GM18907 (cell line): ENCODE results near the gene MAMDC2.

ENCODE experiments used
- ATAC-seq: cut with Tn5 transposase; IDR thresholded peaks from one replicate; pipeline ENCODE4 v1.9.1; 2021; ENCODE audit warnings: mild to moderate bottlenecking, moderate library complexity; ENCODE audit not compliant: unreplicated experiment

The MAMDC2 gene

DNA sequence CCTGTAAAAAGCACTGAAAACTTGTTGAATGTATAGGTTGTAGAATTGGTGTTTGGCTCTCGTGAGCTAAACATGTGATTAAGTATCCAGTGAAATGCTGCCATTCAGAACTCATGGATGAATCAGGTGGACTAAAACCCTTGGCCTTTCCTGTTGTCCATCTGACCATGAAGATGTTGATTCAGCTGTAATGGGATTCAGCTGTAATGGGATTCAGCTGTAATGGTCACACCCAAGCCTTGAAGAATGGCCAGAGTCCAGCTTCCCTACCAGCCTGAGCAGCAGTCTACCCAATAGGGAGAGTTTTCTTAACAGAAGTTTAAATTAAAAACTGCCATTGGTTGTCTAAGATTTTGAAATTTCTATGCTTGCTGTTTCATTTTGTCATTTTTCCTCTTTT lies 18.1 kb downstream of the MAMDC2 start:
- no peak for ATAC-seq

DNA sequence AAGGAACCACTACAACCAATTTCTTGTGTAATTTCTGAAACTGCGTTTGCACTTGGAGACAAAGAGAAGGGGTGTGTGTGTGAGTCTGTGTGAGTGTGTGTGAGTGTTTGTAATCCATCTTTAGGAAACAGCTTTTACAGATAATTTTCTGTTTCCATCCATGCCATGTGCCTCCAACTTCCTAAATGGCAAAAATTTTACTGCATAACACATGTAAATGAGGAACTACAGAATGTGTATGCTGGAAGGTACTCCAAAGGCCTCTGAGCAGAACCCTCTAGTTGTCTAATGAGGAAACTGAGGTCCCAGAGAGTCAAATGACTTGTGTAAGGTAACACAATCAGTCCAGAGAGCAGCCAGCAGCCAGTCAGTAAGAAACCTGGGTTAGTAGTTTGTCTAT lies 20.8 kb downstream of the MAMDC2 start:
- no peak for ATAC-seq

DNA sequence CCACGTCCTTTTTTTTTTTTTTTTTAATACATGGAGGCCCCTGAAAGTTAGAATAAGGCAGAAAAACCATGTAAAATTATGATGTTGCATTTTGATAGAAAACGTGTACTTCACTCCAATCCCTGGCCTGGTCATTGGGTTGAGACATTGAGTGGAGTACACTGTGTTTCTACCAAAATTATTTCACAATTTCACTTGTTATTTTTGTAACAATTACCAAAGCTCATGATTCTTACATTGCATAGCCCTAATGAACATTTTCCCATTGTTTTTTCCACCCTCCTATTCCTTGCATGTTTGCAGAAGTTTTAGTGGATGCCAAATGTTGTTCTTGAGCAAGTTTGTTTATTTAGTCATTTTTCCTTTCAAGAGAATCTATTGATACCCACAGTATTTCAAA lies 21.9 kb downstream of the MAMDC2 start:
- ATAC-seq: no peak

DNA sequence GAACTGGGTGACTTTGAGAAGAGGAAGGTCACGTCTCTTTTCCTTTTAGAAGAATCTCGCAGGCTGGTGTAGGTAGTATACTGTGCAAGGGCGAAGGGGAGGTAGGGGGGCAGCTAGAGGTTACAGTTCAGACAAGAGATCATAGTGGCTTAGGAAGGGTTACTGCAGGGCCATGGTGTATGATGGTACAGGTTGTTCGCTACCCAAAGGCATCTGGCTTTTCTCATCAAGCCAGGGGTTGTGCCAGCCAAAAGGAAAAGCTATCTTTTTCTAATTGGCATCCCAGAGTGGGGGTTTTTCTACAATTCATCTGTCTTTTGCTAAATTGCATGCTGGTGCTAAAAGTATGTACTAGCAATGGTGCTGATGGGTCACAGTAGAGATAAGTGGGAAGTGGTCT lies 22.8 kb downstream of the MAMDC2 start:
- ATAC-seq: no peak

DNA sequence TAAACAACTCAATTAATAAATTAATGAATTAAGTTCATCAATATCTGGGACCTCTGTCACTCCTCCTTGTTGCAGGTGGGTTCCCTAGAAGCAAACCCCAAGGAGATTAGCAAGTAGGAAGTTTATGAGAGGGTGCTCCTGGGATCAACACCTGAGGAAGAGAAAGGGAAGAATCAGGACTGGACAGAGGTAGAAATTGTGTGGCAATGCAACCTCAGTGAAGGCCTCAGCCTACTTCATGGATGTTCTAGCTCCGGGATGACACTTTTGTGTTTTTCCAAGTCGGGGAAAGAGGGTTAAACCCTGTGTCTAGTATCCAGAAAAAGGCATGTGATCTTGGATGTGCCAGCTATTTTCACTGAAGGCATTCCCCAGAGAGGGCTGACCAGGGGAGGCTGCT lies 23.2 kb downstream of the MAMDC2 start:
- no peak for ATAC-seq

DNA sequence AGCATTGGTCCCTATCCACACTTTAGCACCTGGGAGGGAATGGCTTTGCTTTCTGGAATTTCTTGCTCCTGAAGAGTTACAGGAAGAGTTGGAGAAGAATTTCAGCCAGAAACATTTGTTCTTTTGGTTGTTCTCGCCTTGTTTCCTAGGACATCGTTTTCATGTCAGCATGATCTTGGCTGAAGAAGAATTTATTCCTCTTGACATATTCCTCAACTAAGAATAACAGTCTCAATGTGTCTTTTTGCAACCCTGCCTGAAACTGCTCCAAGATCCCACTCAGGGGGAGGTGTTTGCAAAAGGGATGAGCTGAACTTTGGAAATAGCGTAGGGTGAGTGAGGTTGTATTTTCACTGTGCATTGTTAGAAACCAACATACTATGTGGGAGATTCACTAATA lies 26.1 kb downstream of the MAMDC2 start:
- ATAC-seq: no peak

DNA sequence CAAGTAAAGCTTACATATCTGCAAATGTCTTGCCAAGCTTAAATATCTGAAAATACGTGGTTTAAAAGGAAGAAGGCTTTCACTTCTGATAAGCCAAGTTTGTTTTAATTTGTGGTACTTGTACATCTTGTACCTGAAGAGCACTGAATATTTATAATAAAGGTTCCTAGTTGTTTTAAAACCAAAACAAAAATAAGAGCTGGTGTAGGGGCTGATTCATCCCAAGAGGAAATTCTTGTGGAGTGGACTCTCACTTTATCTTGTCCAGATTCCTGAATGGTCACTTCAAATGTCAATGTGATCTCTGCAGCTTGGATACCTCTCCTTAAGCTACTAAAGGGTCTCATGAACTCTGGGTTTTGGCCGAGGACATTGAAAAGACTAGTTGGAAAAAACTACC lies 29.5 kb downstream of the MAMDC2 start:
- ATAC-seq: no peak

DNA sequence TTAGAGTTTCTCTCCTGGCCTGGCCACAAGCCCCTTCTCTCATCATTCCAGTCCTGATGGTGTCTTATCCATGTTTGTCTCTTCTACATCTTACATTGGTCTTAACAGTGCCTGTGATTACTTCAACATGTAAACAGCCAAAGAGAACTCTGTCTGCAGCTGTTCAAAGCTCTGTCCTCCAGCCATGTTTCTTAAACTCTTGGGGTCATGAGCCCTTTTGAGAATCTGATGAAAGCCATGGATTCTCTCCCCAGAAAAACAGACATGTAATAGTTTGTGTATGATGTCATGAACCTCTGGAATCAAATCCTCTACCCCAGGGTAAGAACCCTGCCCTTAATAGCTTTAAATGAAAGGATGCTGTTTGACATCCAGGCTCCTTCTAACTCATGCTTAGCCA lies 30.1 kb downstream of the MAMDC2 start:
- no peak for ATAC-seq

DNA sequence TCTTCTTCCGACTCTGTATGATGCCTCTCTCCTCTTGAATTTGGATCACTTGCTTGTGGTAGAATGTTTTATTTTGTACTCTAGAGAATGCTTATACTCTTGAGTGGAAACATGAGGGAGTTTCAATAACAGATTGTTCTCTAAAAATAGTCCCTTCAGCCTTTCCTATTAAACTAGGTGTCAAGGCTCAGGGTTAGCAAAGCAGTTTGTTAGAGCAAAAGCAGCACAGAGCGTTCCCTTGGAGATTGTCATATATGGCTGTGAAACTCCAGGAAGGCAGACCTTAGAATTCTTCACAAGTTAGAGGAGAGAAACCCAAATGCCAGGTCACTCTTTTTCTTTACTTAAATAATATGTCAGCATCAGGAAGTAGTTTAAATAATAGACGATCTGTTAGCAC lies 33.0 kb downstream of the MAMDC2 start:
- no peak for ATAC-seq

DNA sequence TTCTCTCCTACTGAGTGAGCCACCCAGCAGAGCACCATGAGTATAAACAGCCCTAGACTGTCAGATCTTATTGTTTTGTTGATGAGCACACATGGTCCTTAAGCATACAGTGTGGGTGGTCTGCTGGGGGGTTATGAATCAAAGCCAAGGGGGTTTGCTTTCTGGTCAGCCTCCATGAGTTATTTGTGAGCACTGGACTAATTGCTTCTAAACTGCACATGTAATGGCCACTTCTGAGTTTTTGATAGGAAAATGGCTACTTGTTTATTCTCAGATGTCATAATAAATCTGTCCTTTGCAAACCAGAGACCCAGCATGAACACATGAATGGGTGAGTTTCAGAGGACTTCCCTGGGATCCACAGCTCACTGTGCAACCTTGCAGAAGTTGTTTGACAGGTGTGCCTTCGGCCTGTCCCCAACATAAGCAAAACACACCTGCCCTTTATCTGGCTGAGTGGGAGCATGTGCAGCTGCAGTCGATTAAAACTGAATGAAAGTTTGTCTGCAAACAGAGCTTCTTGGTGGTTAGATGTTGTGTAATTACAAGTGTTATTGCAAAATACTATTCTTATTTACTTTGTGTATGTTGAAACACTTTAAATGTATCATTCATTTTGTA lies 35.9 kb downstream of the MAMDC2 start:
- no peak for ATAC-seq

DNA sequence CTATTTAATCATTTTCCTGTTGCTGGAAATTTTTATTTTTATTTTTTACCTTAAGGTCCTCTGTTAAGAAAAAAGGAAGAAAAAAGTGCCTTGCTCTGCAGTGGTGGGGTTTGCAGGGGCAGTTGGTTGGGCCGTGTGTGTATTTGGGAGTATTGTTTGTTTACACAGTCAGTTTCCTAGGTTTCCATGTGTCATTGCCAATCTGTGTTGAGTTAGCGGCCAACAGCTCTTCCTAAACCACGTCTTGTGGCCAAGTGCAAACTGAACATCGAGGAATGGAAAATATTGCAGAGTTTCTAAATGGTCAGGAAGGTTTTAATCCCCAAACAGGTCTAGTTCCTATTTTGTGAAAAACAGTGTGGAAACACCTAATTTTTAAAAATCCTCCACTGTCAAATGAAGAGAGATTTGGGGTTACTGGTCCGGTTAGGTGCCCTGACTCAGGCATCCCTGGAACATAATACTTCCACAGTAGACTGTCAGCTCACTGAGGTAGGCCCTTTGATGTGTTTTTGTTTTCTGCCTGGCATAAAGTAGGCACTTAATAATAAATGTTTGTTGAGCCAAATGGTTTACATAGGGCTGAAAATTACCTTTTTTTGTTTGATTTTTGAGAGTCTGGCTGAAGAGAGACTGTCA lies 37.0 kb downstream of the MAMDC2 start:
- no peak for ATAC-seq

DNA sequence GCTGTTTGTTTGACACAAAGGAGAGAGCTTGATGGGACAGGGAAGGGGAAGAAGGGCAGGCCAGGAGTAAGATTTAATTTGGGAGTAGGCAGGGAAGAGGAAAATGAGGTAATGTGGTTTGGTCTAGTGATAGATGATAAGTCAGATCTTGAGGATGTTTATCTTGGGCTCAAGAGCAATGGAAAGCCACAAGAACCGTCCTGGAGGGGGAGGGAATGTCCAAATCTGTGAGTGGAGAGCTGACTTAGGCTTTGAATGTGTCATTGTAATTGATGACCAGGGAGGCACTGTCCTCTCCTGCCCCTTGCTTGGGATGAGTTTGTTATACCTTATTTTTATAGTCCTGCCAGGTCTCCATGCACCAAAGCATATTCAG lies 37.5 kb downstream of the MAMDC2 start:
- no peak for ATAC-seq

DNA sequence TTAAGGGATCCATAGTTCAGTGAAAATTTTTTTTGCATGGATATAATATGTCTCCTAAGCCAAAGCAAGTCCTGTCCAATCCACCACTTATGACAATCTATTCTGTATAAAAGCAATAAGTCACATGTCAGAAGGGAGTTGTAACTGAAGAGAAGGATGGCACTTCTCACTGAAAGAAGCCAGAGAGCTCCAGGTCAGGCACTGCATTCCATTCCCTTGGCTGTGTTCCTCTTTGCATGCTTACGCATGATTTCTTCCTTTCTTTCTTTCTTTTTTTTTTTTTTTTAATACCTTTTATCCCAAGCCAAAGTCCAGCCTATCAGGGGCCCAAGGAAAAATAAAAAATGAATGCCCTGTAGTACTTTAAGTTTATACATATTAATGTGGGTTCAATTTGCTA lies 39.8 kb downstream of the MAMDC2 start:
- no peak for ATAC-seq

DNA sequence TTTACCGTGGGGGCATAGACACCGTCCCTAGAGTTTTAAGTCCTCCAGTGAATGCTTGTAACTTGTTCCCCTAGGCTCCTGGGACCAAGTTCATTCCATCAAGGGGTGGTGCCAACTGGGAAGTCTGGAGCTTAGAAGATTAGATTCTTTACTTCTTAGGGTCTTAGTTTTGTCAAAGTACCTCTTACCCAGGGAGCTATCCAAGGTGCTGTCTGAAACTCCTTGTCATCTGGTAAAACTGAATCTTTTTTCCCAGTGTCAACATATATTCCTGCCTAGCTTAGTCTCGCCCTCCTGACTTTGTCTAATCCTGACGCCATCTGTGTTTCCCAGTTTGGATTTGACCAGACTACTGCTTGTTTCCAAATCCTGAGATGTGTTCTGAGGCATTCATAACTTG lies 41.6 kb downstream of the MAMDC2 start:
- no peak for ATAC-seq

DNA sequence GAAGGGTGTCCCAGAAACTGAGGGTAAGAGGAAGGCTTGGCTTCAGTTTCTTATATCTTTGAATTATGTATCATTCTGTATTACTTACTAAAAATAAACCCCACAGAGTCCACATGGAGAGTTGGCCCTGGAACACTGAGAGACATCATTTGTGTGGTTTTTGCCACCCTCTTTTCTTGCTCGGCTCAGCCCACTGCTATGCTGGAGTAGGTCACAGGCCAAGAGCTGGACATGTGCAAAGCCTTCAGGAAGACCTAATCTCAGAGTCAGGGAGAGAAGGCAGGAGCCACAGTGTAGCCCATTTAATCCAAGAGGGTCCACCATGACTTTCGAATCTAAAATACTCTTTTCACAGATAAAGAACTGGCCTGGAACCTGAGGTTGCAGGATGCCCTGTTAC lies 47.5 kb downstream of the MAMDC2 start:
- no peak for ATAC-seq

DNA sequence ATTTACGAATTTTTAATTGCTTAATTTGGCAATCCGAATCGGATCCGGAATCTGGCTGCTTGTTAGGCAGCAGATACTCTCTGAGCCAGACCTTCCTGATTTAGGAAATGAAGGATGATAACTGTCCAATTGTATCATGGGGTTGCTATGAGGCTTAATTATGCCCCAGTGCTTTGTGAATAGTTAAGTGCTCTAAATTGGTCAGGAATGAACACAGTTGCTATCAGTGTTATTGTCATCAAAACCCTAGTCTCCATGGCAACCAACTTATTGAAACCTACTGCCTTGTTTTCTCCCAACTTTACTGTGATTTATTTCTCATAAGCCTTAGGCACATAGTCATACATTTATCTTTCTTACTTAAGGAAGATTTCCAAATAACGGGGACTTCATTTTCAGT lies 47.9 kb downstream of the MAMDC2 start:
- ATAC-seq: no peak

DNA sequence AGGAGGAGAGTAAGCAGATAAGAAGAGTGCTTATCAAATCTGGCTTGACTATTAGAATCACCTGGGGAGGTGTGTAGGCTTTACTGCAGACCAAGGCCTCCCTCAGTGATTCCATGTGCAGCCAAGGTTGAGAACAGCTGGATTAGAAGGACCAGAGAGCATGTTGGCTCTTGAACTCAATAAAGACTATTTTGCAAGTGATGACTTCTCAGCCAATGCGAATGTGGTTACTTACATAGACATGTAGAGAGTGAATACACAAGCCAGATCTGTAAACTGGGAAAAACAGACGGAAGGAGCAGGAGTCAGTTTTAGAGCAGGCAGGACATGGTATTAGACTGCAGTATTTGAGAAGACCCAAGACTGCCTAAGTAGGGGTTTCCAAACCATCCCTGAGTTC lies 48.5 kb downstream of the MAMDC2 start:
- ATAC-seq: no peak

DNA sequence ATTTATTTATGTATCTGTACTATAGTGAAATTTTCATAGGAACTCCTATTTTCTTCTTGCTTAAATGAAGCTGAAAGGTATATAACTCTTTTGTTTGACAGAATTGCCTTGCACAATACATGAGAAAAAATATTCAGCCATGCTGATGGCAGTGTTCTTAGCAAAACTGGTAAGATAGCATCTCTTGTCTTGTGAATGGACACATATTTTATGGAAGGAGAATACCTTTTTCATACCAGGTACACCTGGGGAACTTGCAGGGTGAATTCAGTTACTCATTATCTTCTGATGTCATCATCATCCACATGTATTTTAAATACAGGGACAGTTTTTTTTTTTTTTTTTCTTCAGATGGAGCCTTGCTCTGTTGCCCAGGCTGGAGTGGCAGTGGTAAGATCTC lies 49.4 kb downstream of the MAMDC2 start:
- no peak for ATAC-seq

DNA sequence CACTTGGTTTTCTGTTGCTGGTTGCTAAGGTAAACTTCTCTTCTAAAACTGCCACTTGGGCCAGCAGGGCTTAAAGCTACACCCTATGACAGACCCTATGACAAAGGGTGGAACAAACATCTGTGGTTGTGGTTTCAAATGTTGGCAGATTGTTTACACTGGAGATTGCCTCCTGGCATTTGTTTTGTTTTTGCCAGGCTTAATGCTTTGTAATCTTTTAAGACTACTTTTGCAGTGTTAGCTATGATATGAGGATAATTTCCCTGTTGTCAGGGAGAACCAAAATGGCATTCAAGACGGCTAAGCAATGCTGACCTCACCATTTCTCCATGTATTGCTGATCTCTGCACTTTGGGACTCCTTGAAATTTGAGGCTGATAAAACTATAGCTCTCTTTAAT lies 50.3 kb downstream of the MAMDC2 start:
- ATAC-seq: no peak

DNA sequence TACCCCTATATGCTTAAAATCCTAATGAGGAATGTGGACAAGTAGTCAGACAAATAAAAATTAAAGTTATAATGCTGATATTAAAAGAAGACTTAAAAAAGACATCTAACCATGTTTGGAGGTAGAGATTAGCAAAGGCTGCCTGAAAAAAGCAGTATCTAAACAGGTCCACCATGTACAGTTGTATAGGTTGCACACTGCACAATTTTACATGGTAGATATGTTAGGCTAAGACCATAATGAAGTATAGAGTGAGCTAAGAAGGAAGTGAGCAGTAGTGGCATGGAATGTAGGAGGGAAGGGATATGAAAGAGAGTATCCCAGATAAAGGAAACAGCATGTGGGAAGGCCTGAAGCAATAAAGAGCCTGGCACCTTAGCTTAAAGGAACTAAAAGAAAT lies 51.1 kb downstream of the MAMDC2 start:
- no peak for ATAC-seq

DNA sequence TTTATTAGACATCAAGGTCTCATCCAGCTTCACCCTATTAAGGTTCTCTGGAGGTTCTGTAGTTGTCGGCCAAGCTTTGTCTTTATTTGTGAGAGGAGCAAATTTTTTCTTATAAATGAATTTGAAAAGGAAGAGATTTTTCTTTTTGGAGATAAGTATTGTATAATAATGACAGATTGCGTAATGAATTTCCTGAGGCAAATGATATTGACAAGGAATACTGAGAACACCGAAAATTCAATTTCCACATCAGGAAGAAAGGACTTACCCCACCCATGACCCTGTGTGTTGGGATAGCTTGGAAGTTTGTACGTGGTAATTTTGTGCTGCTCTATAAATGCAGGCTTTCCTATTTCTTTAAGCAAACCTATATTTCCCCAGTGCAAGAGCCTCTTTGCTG lies 53.5 kb downstream of the MAMDC2 start:
- ATAC-seq: no peak

DNA sequence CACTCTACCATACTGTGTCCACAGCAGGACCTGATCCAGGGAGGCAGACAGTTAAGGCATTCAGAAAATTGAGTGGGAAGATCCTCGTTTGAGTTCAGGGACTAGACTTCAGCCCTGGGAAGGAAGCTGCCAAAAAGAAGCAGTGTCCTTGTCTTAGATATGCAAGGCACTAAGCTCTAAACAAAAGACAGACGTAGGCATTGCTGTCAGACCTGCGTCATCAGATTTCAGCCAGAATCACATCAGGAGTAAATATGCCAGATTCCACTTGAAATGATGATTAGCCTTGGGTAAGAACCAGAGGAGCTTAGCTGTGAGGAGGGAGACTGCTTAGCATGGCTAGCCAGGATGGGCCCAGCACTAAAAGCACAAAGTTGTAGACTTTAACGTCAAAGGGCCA lies 56.7 kb downstream of the MAMDC2 start:
- no peak for ATAC-seq

DNA sequence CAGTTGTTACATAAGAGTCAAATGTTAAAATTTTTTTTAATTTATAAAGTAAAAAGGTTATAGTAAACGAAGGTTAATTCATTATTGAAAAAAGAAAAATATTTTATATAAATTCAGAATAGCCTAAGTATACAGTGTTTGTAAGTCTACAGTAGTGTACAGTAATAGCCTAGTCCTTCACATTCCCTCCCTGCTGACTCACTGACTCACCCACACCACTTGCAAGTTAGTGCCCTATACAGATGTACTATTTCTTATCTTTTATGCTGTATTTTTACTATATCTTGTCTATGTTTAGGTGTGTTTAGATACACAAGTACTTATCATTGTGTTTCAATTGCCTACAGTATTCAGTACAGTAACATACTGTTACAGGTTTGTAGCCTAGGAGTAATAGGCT lies 57.6 kb downstream of the MAMDC2 start:
- ATAC-seq: no peak
